HG02870 (cell line): ENCODE data around the gene MAGEA3.
"Not testable (repeated sequence)": the region's sequence is repeated elsewhere in the genome, so short reads cannot be mapped to it uniquely, and the experiment has no call there.

Source experiments
- ATAC-seq: cut with Tn5 transposase; IDR thresholded peaks from one replicate; pipeline ENCODE4 v1.9.1; 2021; ENCODE audit warnings: mild to moderate bottlenecking, moderate library complexity; ENCODE audit not compliant: unreplicated experiment

The MAGEA3 gene

GRCh38 chrX:152735860-152736511, 37.4 kb downstream of the MAGEA3 start:
- ATAC-seq: no peak

GRCh38 chrX:152736528-152736927, 37.9 kb downstream of the MAGEA3 start:
- not testable (repeated sequence) for ATAC-seq

DNA sequence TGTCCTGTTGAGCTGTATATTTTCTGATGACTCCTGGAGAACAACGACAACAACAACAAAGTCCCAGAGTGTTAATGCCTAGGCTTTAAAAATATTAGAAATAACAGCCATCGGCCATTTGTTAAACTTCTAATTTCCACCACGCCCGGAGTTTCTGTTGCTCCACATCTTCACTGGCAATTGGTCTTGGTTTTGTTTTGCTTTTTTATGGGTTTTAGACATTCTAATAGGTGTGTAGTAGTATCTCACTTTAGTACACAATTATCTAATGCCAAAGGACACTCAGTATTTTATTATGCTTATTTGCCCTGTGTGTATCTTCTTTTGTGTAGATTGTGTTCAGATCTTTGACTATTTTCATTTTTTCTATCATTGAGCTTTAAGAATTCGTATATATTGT, 40.0 kb downstream of the MAGEA3 start:
- ATAC-seq: no peak
